ENCODE results near the gene WSB2. TPM values are rescaled to one million over a fixed set of nuclear protein-coding genes. Genes with fewer than 3 reads are reported as not detected.

The WSB2 gene
- total RNA-seq, 1 experiment from 2014 or later = 193 TPM

- CTCF ChIA-PET = interaction anchor here (1.3 kb wide), 1 partner anchor 10 kb away, joined by 4 read pairs; no protein-coding TSS in a partner anchor
- in situ Hi-C loops (cut with HindIII; ENCODE audit: low pct_unique_long_range_greater_than_20kb, low sequenced_read_pairs) = no loop called here
- DNase-seq (ENCODE audit: low read depth, low spot score) (no peak), ATAC-seq (no peak)
- no TSS peak for BruUV-seq (replicated peaks)
- TF ChIP-seq POLR2AphosphoS5 (IDR thresholded peaks at IDR 0.05; ENCODE audit: low read depth, low read length) (no peak), REST (IDR thresholded peaks at IDR 0.05; ENCODE audit: insufficient read depth in 1 of 2, low read depth in 2 of 2, low read length in 1 of 2) (no peak), TCF7L2 (IDR thresholded peaks at IDR 0.05; ENCODE audit: low read depth, low read length) (no peak), SIN3A (IDR thresholded peaks at IDR 0.05; ENCODE audit: borderline replicate concordance, insufficient read depth, low read depth, low read length) (no peak)
- TF ChIP-seq, protein P1, sequence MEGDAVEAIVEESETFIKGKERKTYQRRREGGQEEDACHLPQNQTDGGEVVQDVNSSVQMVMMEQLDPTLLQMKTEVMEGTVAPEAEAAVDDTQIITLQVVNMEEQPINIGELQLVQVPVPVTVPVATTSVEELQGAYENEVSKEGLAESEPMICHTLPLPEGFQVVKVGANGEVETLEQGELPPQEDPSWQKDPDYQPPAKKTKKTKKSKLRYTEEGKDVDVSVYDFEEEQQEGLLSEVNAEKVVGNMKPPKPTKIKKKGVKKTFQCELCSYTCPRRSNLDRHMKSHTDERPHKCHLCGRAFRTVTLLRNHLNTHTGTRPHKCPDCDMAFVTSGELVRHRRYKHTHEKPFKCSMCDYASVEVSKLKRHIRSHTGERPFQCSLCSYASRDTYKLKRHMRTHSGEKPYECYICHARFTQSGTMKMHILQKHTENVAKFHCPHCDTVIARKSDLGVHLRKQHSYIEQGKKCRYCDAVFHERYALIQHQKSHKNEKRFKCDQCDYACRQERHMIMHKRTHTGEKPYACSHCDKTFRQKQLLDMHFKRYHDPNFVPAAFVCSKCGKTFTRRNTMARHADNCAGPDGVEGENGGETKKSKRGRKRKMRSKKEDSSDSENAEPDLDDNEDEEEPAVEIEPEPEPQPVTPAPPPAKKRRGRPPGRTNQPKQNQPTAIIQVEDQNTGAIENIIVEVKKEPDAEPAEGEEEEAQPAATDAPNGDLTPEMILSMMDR (IDR thresholded peaks at IDR 0.05) = no peak; the same call in 1 of the 2 replicates
- no peaks in the 10 kb centered on the region for H3K27me3 ChIP-seq (ENCODE audit: control insufficient read depth, insufficient read depth, low read length)
- H3K36me3 ChIP-seq (ENCODE audit: control insufficient read depth, insufficient read depth, low read length) = no peaks in the 10 kb centered on the region; the same call in 1 of the 2 replicates
- no peaks in the 10 kb centered on the region for H3K9me3 ChIP-seq (ENCODE audit: control insufficient read depth, insufficient read depth, low read depth, low read length)
- intact Hi-C loops (cut with micrococcal nuclease; ENCODE audit: unreplicated experiment) = no loop called here
- POLR2A ChIA-PET = interaction anchor here (0.8 kb wide), 1 partner anchor 48 kb away, joined by 8 read pairs; the partner anchor contains the start of gene RFC5
- H3K4me1 ChIP-seq (ENCODE audit: control insufficient read depth, insufficient read depth, low read length) = peaks cover 27% of the 10 kb centered on the region
- peak overlapping the region; percentile 97 for H3K27ac ChIP-seq (ENCODE audit: low read length)
- H3K4me3 ChIP-seq (ENCODE audit: low read depth in 2 of 2, low read length in 2 of 2) = no peak overlapping the region
Observed at GRCh38 chr12:118064608-118065007, 3.6 kb upstream of the WSB2 start.

GRCh38 chr12:118063576-118064391, 2.8 kb upstream of the WSB2 start:
- Histone ChIP-seq H3K4me3 (ENCODE audit: low read depth in 2 of 2, low read length in 2 of 2) (no peak overlapping the region), H3K4me1 (ENCODE audit: control insufficient read depth, insufficient read depth, low read length) (peaks cover 35% of the 10 kb centered on the region), H3K36me3 (ENCODE audit: control insufficient read depth, insufficient read depth, low read length) (no peaks in the 10 kb centered on the region; the same call in 1 of the 2 replicates), H3K9me3 (ENCODE audit: control insufficient read depth, insufficient read depth, low read depth, low read length) (no peaks in the 10 kb centered on the region), H3K27me3 (ENCODE audit: control insufficient read depth, insufficient read depth, low read length) (no peaks in the 10 kb centered on the region), H3K27ac (ENCODE audit: low read length) (peak overlapping the region; percentile 97)
- in situ Hi-C loops (cut with HindIII; ENCODE audit: low pct_unique_long_range_greater_than_20kb, low sequenced_read_pairs) (no loop called here), intact Hi-C loops (cut with micrococcal nuclease; ENCODE audit: unreplicated experiment) (no loop called here)
- DNase-seq (ENCODE audit: low read depth, low spot score) (no peak), ATAC-seq (no peak)
- TF ChIP-seq, protein P1 (IDR thresholded peaks at IDR 0.05) = no peak
- no peak; the same call in 1 of the 2 replicates for TF ChIP-seq POLR2AphosphoS5 (IDR thresholded peaks at IDR 0.05; ENCODE audit: low read depth, low read length)
- TF ChIP-seq TCF7L2 (IDR thresholded peaks at IDR 0.05; ENCODE audit: low read depth, low read length) = no peak
- no peak for TF ChIP-seq SIN3A (IDR thresholded peaks at IDR 0.05; ENCODE audit: borderline replicate concordance, insufficient read depth, low read depth, low read length)
- no peak for TF ChIP-seq REST (IDR thresholded peaks at IDR 0.05; ENCODE audit: insufficient read depth in 1 of 2, low read depth in 2 of 2, low read length in 1 of 2)
- CTCF ChIA-PET = interaction anchor here (0.6 to 1.3 kb wide), 3 partner anchors 9 to 1119 kb away, joined by 3 to 4 read pairs (median 4); no protein-coding TSS in a partner anchor
- BruUV-seq (replicated peaks) = no TSS peak
- POLR2A ChIA-PET = interaction anchor here (0.6 to 0.7 kb wide), 3 partner anchors 19 to 67 kb away, joined by 3 to 4 read pairs (median 3); no protein-coding TSS in a partner anchor
